ENCODE measurements around the gene CEP104.

DNA sequence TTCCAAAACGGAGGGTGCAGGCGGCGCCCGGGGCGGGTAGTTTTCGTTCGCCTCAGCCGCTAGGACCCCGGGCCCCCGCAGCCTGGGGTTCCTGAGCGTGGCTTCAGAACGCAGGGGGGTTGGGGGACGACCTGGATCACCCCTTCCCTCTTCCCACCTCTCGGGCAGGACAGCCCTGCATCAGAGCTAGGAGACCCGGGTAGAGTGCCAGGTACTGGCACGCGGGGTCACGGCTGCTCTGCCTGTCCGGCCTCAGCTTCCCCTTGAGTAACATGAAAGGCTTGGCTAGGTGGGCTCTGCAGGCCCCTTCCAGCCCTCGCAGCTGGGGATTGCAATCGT lies 749 bp upstream of the CEP104 start:
- TF ChIP-seq, protein P1, sequence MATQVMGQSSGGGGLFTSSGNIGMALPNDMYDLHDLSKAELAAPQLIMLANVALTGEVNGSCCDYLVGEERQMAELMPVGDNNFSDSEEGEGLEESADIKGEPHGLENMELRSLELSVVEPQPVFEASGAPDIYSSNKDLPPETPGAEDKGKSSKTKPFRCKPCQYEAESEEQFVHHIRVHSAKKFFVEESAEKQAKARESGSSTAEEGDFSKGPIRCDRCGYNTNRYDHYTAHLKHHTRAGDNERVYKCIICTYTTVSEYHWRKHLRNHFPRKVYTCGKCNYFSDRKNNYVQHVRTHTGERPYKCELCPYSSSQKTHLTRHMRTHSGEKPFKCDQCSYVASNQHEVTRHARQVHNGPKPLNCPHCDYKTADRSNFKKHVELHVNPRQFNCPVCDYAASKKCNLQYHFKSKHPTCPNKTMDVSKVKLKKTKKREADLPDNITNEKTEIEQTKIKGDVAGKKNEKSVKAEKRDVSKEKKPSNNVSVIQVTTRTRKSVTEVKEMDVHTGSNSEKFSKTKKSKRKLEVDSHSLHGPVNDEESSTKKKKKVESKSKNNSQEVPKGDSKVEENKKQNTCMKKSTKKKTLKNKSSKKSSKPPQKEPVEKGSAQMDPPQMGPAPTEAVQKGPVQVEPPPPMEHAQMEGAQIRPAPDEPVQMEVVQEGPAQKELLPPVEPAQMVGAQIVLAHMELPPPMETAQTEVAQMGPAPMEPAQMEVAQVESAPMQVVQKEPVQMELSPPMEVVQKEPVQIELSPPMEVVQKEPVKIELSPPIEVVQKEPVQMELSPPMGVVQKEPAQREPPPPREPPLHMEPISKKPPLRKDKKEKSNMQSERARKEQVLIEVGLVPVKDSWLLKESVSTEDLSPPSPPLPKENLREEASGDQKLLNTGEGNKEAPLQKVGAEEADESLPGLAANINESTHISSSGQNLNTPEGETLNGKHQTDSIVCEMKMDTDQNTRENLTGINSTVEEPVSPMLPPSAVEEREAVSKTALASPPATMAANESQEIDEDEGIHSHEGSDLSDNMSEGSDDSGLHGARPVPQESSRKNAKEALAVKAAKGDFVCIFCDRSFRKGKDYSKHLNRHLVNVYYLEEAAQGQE (IDR thresholded peaks at IDR 0.05; ENCODE audit: low read depth), result no peak
- no peak for TF ChIP-seq SP1 (IDR thresholded peaks at IDR 0.05; ENCODE audit: low read depth)
- TF ChIP-seq EGR1 (IDR thresholded peaks at IDR 0.05; ENCODE audit: low read depth), result no peak
- TF ChIP-seq, protein P2, sequence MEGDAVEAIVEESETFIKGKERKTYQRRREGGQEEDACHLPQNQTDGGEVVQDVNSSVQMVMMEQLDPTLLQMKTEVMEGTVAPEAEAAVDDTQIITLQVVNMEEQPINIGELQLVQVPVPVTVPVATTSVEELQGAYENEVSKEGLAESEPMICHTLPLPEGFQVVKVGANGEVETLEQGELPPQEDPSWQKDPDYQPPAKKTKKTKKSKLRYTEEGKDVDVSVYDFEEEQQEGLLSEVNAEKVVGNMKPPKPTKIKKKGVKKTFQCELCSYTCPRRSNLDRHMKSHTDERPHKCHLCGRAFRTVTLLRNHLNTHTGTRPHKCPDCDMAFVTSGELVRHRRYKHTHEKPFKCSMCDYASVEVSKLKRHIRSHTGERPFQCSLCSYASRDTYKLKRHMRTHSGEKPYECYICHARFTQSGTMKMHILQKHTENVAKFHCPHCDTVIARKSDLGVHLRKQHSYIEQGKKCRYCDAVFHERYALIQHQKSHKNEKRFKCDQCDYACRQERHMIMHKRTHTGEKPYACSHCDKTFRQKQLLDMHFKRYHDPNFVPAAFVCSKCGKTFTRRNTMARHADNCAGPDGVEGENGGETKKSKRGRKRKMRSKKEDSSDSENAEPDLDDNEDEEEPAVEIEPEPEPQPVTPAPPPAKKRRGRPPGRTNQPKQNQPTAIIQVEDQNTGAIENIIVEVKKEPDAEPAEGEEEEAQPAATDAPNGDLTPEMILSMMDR (IDR thresholded peaks at IDR 0.05 in 2 of 3, conservative IDR thresholded peaks at IDR 0.05 in 1 of 3; ENCODE audit: borderline replicate concordance in 1 of 3, insufficient read depth in 1 of 3, low read depth in 2 of 3, low read length in 2 of 3), result no peak
- TF ChIP-seq EZH2 (IDR thresholded peaks at IDR 0.05), result no peak
- no peak for TF ChIP-seq POLR2A (IDR thresholded peaks at IDR 0.05; ENCODE audit: borderline replicate concordance, extremely low read depth, insufficient read depth, insufficient read length)
- no peak for TF ChIP-seq YY1 (IDR thresholded peaks at IDR 0.05; ENCODE audit: extremely low read depth, insufficient replicate concordance, low read depth, low read length)

Data from HCT116 (cell line).